ENCODE results near the gene NPIPA1.
A peak's percentile ranks its signal among the peaks of the same experiment; 100 is the strongest.
"Not testable (repeated sequence)": the region's sequence is repeated elsewhere in the genome, so short reads cannot be mapped to it uniquely, and the experiment has no call there.

Gene NPIPA1

GRCh38 chr16:14937143-14937542 lies at the start of gene NPIPA1:
Gene NPIPA1, plus strand, starts transcription at chr16:14937443. Its CDS starts 0 bp downstream, at chr16:14937443.
- DNase-seq: not testable (repeated sequence)

- DNase-seq: not testable (repeated sequence)
Observed at GRCh38 chr16:14892111-14892510, 45.1 kb upstream of the NPIPA1 start.

GRCh38 chr16:14895382-14895781 lies 41.9 kb upstream of the NPIPA1 start:
- DNase-seq: not testable (repeated sequence)

- not testable (repeated sequence) for DNase-seq
Observed at GRCh38 chr16:14896023-14896422, 41.2 kb upstream of the NPIPA1 start.

GRCh38 chr16:14897006-14897664 lies 40.1 kb upstream of the NPIPA1 start:
- DNase-seq: not testable (repeated sequence)

GRCh38 chr16:14898162-14898561 lies 39.1 kb upstream of the NPIPA1 start:
- not testable (repeated sequence) for DNase-seq

GRCh38 chr16:14903191-14903957 lies 33.9 kb upstream of the NPIPA1 start:
- not testable (repeated sequence) for DNase-seq

GRCh38 chr16:14909744-14910143 lies 27.5 kb upstream of the NPIPA1 start:
- DNase-seq: not testable (repeated sequence)

- DNase-seq: not testable (repeated sequence)
Observed at GRCh38 chr16:14910833-14911629, 26.2 kb upstream of the NPIPA1 start.

- peak; percentile 44 for DNase-seq
Observed at GRCh38 chr16:14911954-14912353, 25.3 kb upstream of the NPIPA1 start.

- not testable (repeated sequence) for DNase-seq
Observed at GRCh38 chr16:14912588-14912987, 24.7 kb upstream of the NPIPA1 start.

- DNase-seq: not testable (repeated sequence)
Observed at GRCh38 chr16:14918504-14918903, 18.7 kb upstream of the NPIPA1 start.

- peak; percentile 3 for DNase-seq
Observed at GRCh38 chr16:14919837-14920600, 17.2 kb upstream of the NPIPA1 start.

GRCh38 chr16:14922285-14922684 lies 15.0 kb upstream of the NPIPA1 start:
- DNase-seq: not testable (repeated sequence)

- DNase-seq: peak; percentile 2
Observed at GRCh38 chr16:14922968-14923367, 14.3 kb upstream of the NPIPA1 start.

- not testable (repeated sequence) for DNase-seq
Observed at GRCh38 chr16:14923394-14924088, 13.7 kb upstream of the NPIPA1 start.

GRCh38 chr16:14924359-14924758 lies 12.9 kb upstream of the NPIPA1 start:
- not testable (repeated sequence) for DNase-seq

GRCh38 chr16:14924982-14925381 lies 12.3 kb upstream of the NPIPA1 start:
- not testable (repeated sequence) for DNase-seq

- DNase-seq: not testable (repeated sequence)
Observed at GRCh38 chr16:14928064-14928714, 9.1 kb upstream of the NPIPA1 start.

GRCh38 chr16:14929176-14929575 lies 8.1 kb upstream of the NPIPA1 start:
- not testable (repeated sequence) for DNase-seq

GRCh38 chr16:14930246-14930645 lies 7.0 kb upstream of the NPIPA1 start:
- DNase-seq: not testable (repeated sequence)

Data from stimulated activated CD4-positive, alpha-beta T cell treated with anti-CD3 and anti-CD28 coated beads, Interleukin-4, amount 100 ng/mL, for 24 hours (primary cell).